ENCODE measurements around the gene LINGO1.

DNA sequence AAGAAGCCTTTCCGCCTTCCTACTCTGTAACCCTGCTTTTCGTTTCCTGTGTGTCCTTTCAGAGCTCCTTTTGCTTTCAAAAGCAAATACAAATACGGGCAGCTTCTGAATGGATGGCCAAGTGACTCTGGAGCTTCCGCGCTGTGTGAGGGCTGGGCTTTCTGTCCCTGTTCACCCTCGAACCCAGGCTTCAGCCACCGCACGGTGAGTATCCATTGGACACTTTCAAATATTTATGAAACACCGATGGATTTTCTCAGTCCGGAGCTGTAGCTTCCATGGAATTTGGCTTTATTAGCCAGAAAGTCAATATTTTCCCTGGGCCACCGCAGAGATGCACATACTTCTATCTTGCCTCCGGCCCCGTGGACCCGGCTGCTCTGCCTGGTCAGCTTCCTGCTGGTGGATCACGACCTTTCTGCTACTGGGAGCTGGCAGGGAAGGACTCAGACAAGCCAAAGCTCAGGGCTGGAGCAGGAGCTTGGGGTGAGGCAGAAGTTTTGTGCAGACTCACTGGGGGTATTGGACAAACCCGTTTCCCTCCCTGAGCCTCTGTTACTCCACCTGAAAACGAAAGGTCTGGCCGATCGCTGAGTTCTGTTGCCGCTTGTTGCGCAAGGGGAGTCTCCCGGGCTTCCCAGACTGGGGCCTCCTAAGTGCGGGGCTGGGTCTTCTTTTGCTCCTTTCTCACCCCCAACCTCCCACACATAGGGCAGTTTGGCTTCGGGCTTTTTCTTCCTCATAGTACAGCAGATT, 63.6 kb downstream of the LINGO1 start:
- no peak for TF ChIP-seq POLR2A (IDR thresholded peaks at IDR 0.05; ENCODE audit: low read depth, low read length)
- no peak for TF ChIP-seq POLR2AphosphoS5 (IDR thresholded peaks at IDR 0.05; ENCODE audit: low read depth, low read length)
- no peak for TF ChIP-seq PAX5 (IDR thresholded peaks at IDR 0.05; ENCODE audit: insufficient read depth, low read length, severe bottlenecking)
- no peak for TF ChIP-seq POU2F2 (IDR thresholded peaks at IDR 0.05; ENCODE audit: low read depth, low read length)
- TF ChIP-seq TAF1 (IDR thresholded peaks at IDR 0.05; ENCODE audit: low read depth, low read length): no peak
- TF ChIP-seq SPI1 (IDR thresholded peaks at IDR 0.05; ENCODE audit: low read depth, low read length): no peak
